ENCODE data around the gene SCYL3. TPM values are rescaled to one million over a fixed set of nuclear protein-coding genes. Genes with fewer than 3 reads are reported as not detected.

SCYL3 gene
- total and polyA plus RNA-seq, 2 of the 13 experiments (the other 11 are each of a cell fraction or from before 2014, with no cell fraction given) = 3.3 to 4.9 TPM

- intact Hi-C loops (cut with micrococcal nuclease; ENCODE audit: unreplicated experiment) (no loop called here), in situ Hi-C loops (cut with HindIII; ENCODE audit: extremely low pct_ligation_motif_present, low pct_unique_long_range_greater_than_20kb) (no loop called here)
- no peak overlapping the region for H2AFZ ChIP-seq (ENCODE audit: low read length)
- H3K9me3 ChIP-seq (ENCODE audit: low read length) = no peaks in the 10 kb centered on the region
- 98% methylated on average over 2 of the region's 2 CpGs for WGBS (ENCODE audit: low lambda C conversion rate)
- FAIRE-seq = no peak
- CTCF ChIA-PET (ENCODE audit: low intra/inter-chr PET ratio, low total read pairs) = no interaction called here
- H3K79me2 ChIP-seq (ENCODE audit: insufficient read depth, low read length) = peaks cover 4% of the 10 kb centered on the region
- TF ChIP-seq ZBTB7B (CRISPR knock-in tag; IDR thresholded peaks at IDR 0.05) (no peak), ZFAT (CRISPR knock-in tag; conservative IDR thresholded peaks at IDR 0.05) (no peak), MAFK (conservative IDR thresholded peaks at IDR 0.05 in 1 of 2, IDR thresholded peaks at IDR 0.05 in 1 of 2; ENCODE audit: low read length in 2 of 2) (peak in 1 of 2 experiments; percentile 69; a peak in 3 of 4 replicates), ZEB1 (IDR thresholded peaks at IDR 0.05; ENCODE audit: insufficient replicate concordance, low read depth) (no peak), MAFF (IDR thresholded peaks at IDR 0.05; ENCODE audit: low read depth, low read length) (peak; percentile 46; the same call in 1 of the 2 replicates)
- no peak overlapping the region for H3K27ac ChIP-seq (ENCODE audit: extremely low read length, insufficient read depth, low read length)
- no peaks in the 10 kb centered on the region for H4K20me1 ChIP-seq (ENCODE audit: insufficient read depth, low read length)
- BruUV-seq (replicated peaks) = no TSS peak
- no peak overlapping the region for H3K9ac ChIP-seq (ENCODE audit: insufficient read depth, low read depth, low read length)
- H3K36me3 ChIP-seq (replicated peaks in 1 of 2; ENCODE audit: control insufficient read depth in 1 of 2, insufficient read depth in 2 of 2, low read length in 2 of 2) = peaks cover 1 to 13% of the 10 kb centered on the region in 2 experiments; a peak in 3 of 5 replicates
- H3K4me3 ChIP-seq (replicated peaks in 1 of 3; ENCODE audit: insufficient read depth in 1 of 3, low read depth in 2 of 3, low read length in 3 of 3) = no peak overlapping the region
- ATAC-seq = no peak
- no peak overlapping the region for H3K4me2 ChIP-seq (ENCODE audit: low read depth, low read length)
- no peak for DNase-seq (ENCODE audit: low spot score)
- H3K27me3 ChIP-seq (ENCODE audit: control insufficient read depth in 1 of 2, insufficient read depth in 2 of 2, low read length in 2 of 2) = no peaks in the 10 kb centered on the region
- POLR2A ChIA-PET = interaction anchor here (1.0 kb wide), 1 partner anchor 9 kb away, joined by 3 read pairs; the partner anchor contains the start of gene SCYL3
- no peaks in the 10 kb centered on the region for H3K4me1 ChIP-seq (ENCODE audit: insufficient read depth, low read length)
Measured at GRCh38 chr1:169885207-169885606, 8.5 kb downstream of the SCYL3 start.

- ATAC-seq = no peak
- in situ Hi-C loops (cut with HindIII; ENCODE audit: extremely low pct_ligation_motif_present, low pct_unique_long_range_greater_than_20kb) (no loop called here), intact Hi-C loops (cut with micrococcal nuclease; ENCODE audit: unreplicated experiment) (no loop called here)
- POLR2A ChIA-PET = no interaction called here
- H3K27ac ChIP-seq (ENCODE audit: extremely low read length, insufficient read depth, low read length) = no peak overlapping the region
- BruUV-seq (replicated peaks) = no TSS peak
- H4K20me1 ChIP-seq (ENCODE audit: insufficient read depth, low read length) = no peaks in the 10 kb centered on the region
- DNase-seq (ENCODE audit: low spot score) = no peak
- no peak overlapping the region for H3K4me2 ChIP-seq (ENCODE audit: low read depth, low read length)
- no peaks in the 10 kb centered on the region for H3K4me1 ChIP-seq (ENCODE audit: insufficient read depth, low read length)
- no peaks in the 10 kb centered on the region for H3K79me2 ChIP-seq (ENCODE audit: insufficient read depth, low read length)
- H3K9ac ChIP-seq (ENCODE audit: insufficient read depth, low read depth, low read length) = no peak overlapping the region
- H3K4me3 ChIP-seq (replicated peaks in 1 of 3; ENCODE audit: insufficient read depth in 1 of 3, low read depth in 2 of 3, low read length in 3 of 3) = no peak overlapping the region
- no peak overlapping the region for H2AFZ ChIP-seq (ENCODE audit: low read length)
- peaks cover 1 to 13% of the 10 kb centered on the region in 2 experiments; a peak in 3 of 5 replicates for H3K36me3 ChIP-seq (replicated peaks in 1 of 2; ENCODE audit: control insufficient read depth in 1 of 2, insufficient read depth in 2 of 2, low read length in 2 of 2)
- no peak for FAIRE-seq
- H3K9me3 ChIP-seq (ENCODE audit: low read length) = no peaks in the 10 kb centered on the region
- H3K27me3 ChIP-seq (ENCODE audit: control insufficient read depth in 1 of 2, insufficient read depth in 2 of 2, low read length in 2 of 2) = no peaks in the 10 kb centered on the region
- CTCF ChIA-PET (ENCODE audit: low intra/inter-chr PET ratio, low total read pairs) = no interaction called here
- no peak for TF ChIP-seq ZNF253 (CRISPR knock-in tag; IDR thresholded peaks at IDR 0.05; ENCODE audit: borderline replicate concordance)
- no peak for TF ChIP-seq ARNT2 (CRISPR knock-in tag; IDR thresholded peaks at IDR 0.05; ENCODE audit: low read depth)
- TF ChIP-seq POGZ (CRISPR knock-in tag; IDR thresholded peaks at IDR 0.05) = no peak
- TF ChIP-seq HES4 (CRISPR knock-in tag; IDR thresholded peaks at IDR 0.05; ENCODE audit: borderline replicate concordance) = no peak
- no peak for TF ChIP-seq NFE2 (CRISPR knock-in tag; IDR thresholded peaks at IDR 0.05)
Measured at GRCh38 chr1:169884634-169885033, 9.1 kb downstream of the SCYL3 start.

Measured in HepG2 (cell line).